Measurements from ENCODE around the gene SLC22A16.

The SLC22A16 gene

GRCh38 chr6:110401585-110402176, 74.7 kb downstream of the SLC22A16 start:
- no peak for DNase-seq (ENCODE audit: low read depth)

GRCh38 chr6:110400208-110400607, 76.2 kb downstream of the SLC22A16 start:
- no peak for DNase-seq (ENCODE audit: low read depth)

DNA sequence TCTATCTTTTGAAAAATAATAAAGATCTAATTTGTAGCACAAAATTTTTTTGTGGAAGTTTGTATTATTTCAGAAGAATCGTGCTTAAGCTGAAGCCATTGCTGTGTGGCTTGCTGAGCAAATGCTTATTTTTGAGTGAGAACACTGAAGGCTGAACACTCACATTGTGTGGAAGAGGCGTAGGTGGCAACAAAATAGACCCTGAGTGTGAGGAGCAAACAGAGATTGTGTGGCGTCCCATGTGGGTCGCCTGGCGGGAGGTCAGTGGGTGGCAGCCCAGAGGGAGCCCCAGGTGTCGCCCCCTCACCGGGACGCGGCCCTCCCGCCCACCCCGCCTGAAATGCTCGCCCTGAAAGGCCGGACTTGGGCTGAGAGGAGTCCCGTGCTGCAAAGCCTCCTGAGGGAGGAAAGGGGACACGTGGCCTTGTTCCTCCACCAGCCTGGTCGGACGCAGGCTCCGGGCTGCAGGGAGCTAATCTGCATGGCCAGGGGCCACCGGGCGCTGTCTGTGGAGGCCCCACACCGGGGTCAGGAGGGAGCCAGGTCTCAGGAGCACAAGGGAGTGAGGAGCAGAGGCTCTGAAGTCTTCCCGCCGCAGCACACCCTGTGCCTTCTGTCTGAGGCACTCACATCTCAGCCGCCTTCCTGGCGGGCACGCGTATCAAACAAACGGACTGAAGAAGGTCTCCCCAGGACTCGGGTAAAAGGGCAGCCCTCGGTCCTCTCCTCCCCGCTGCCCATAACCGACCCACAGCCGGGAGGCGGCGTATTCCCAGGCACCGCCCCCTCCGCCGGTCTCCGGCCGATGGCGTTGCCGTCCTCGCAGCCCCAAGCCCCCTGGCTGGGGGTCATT, 77.0 kb downstream of the SLC22A16 start:
- DNase-seq (ENCODE audit: low read depth), result no peak

GRCh38 chr6:110398778-110399177, 77.6 kb downstream of the SLC22A16 start:
- DNase-seq (ENCODE audit: low read depth), result no peak

- DNase-seq (ENCODE audit: low read depth), result no peak
These were observed 81.2 kb downstream of the SLC22A16 start for GRCh38 chr6:110395221-110395620.

- no peak for DNase-seq (ENCODE audit: low read depth)
These were observed 82.0 kb downstream of the SLC22A16 start for GRCh38 chr6:110394409-110394808.

GRCh38 chr6:110392727-110393126, 83.7 kb downstream of the SLC22A16 start:
- no peak for DNase-seq (ENCODE audit: low read depth)

DNA sequence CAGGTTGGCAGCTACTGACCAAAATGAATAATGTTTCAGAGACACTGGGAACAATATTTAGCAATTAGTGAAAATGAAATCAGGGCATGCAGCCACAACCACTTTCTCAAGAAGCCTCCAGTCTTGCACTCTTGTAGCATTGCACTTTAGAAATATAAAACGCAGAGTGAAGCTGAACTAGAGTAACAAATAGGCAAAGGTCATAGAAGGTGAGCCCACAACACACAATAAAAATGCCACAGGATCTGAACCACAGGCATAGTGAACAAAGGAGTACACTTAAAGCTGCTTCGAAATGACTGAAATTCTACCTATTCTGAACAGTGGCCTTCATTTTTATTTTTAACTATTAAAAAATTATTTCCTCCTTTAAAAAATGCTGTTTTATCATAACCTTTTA, 86.0 kb downstream of the SLC22A16 start:
- DNase-seq (ENCODE audit: low read depth), result no peak

- DNase-seq (ENCODE audit: low read depth), result no peak
These were observed 86.6 kb downstream of the SLC22A16 start for GRCh38 chr6:110389689-110390382.

DNA sequence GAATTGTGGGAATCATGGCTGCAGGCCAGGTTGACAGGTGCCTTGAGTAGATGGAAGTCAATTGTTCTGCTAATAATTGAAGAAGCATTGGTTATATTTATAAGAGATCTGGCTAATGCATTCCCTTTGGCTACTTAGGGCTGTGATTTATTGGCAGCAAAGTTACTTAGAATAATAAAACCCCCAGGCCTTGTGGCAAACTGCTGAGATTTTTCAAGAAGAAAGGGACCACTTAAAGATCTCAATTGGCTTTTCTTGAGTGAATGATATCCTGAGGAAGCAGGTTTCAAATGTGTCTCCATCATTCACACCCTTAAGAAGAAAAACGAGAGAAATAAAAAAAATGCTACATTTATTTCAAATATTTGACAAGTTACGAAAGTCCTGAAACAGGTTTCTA, 88.4 kb downstream of the SLC22A16 start:
- no peak for DNase-seq (ENCODE audit: low read depth)

GRCh38 chr6:110385458-110385863, 91.0 kb downstream of the SLC22A16 start:
- no peak for DNase-seq (ENCODE audit: low read depth)

DNA sequence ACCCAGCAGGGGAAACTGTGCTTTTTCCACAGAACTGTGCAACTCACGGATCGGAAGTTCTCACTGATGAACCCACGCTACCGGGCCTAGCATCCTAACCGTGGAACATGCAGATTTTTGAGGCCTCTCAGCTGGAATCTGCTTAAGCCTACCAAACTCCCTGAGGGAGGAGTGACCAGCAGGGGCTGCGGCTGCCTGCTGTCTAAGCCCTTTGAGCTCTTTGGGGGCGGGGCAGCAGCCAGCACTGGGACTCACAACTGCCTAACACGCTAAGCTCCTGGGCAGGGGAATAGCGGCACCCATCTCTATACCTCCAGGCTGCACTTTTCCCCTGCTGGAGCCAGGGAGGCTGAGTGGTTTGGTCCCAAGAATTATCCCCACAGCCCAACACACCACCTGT, 97.9 kb downstream of the SLC22A16 start:
- DNase-seq (ENCODE audit: low read depth), result no peak
